ENCODE data around the gene IL10RB. TPM values are rescaled to one million over a fixed set of nuclear protein-coding genes. Genes with fewer than 3 reads are reported as not detected.

Gene IL10RB
- total RNA-seq, 4 donors from 2014 or later, result 11.4 to 17.1 (median 14.0) TPM

DNA sequence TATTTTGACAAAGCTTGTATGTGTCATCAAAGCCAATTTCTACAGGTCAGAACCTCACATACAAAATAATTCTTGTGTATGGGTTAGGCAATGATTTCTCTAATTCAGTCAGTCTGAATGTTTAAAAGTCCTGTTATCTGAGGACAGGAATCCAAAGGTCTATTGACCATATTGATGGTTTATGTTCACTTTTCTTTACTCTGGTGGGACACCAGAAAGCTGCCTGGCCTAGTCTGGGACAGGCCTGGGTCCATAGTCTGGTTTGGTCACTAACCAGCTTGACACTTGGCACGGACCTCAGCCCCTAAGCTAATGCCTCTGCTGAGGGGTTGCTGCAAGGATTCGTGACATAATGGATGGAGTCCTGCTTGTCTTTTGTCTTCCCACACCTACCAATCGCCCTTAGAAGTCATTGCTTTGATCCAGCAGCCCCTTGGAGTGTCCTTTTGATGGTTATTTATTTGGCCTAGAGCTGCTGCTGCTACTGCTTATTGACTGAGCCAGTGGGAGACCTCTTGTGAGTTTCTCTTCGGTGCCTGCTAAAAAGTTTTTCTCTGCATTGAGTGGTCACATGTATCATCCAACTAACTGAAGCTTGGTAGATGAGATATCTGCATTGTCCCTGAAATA is 20.8 kb upstream of the IL10RB start:
- in situ Hi-C loops (cut with MboI; ENCODE audit: low sequenced_read_pairs in 4 of 4), result no loop called here
- Histone ChIP-seq H3K9me3 (no peaks in the 10 kb centered on the region), H3K4me1 (peaks cover 34 to 42% of the 10 kb centered on the region in 2 donors), H3K36me3 (peaks cover 0 to 33% of the 10 kb centered on the region in 2 donors), H3K27me3 (no peaks in the 10 kb centered on the region), H3K27ac (peak overlapping the region; percentile 12 to 74 (median 70)), H3K4me3 (no peak overlapping the region)
- ATAC-seq, result no peak
- no peak for TF ChIP-seq POLR2A (IDR thresholded peaks at IDR 0.05)
- TF ChIP-seq, protein P1, sequence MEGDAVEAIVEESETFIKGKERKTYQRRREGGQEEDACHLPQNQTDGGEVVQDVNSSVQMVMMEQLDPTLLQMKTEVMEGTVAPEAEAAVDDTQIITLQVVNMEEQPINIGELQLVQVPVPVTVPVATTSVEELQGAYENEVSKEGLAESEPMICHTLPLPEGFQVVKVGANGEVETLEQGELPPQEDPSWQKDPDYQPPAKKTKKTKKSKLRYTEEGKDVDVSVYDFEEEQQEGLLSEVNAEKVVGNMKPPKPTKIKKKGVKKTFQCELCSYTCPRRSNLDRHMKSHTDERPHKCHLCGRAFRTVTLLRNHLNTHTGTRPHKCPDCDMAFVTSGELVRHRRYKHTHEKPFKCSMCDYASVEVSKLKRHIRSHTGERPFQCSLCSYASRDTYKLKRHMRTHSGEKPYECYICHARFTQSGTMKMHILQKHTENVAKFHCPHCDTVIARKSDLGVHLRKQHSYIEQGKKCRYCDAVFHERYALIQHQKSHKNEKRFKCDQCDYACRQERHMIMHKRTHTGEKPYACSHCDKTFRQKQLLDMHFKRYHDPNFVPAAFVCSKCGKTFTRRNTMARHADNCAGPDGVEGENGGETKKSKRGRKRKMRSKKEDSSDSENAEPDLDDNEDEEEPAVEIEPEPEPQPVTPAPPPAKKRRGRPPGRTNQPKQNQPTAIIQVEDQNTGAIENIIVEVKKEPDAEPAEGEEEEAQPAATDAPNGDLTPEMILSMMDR (IDR thresholded peaks at IDR 0.05 in 4 of 5, conservative IDR thresholded peaks at IDR 0.05 in 1 of 5), result no peak
- DNase-seq, result no peak
- intact Hi-C loops (cut with DNase I; ENCODE audit: low total_unique reads), result no loop called here

DNA sequence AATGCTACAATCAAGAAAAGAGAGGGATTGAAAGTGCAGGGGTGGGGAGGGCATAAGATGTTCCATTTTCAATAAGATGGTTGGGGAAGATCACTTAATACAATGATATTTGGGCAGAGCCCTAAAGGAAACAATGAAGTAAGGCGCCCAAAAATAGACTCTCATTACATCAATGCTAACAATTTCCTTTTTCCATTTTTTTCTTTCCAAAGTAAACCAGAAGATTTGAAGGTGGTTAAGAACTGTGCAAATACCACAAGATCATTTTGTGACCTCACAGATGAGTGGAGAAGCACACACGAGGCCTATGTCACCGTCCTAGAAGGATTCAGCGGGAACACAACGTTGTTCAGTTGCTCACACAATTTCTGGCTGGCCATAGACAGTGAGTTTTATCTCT is 19.7 kb upstream of the IL10RB start:
- no peak for DNase-seq
- Histone ChIP-seq H3K36me3 (peaks cover 0 to 38% of the 10 kb centered on the region in 2 donors), H3K27ac (peak overlapping the region; percentile 21 to 52 (median 42)), H3K4me3 (no peak overlapping the region), H3K4me1 (peaks cover 29 to 41% of the 10 kb centered on the region in 2 donors), H3K9me3 (no peaks in the 10 kb centered on the region), H3K27me3 (no peaks in the 10 kb centered on the region)
- ATAC-seq, result no peak
- TF ChIP-seq POLR2A (IDR thresholded peaks at IDR 0.05), result no peak
- TF ChIP-seq, protein P1 (IDR thresholded peaks at IDR 0.05 in 4 of 5, conservative IDR thresholded peaks at IDR 0.05 in 1 of 5), result no peak
- intact Hi-C loops (cut with DNase I; ENCODE audit: low total_unique reads), result no loop called here
- in situ Hi-C loops (cut with MboI; ENCODE audit: low sequenced_read_pairs in 4 of 4), result no loop called here

DNA sequence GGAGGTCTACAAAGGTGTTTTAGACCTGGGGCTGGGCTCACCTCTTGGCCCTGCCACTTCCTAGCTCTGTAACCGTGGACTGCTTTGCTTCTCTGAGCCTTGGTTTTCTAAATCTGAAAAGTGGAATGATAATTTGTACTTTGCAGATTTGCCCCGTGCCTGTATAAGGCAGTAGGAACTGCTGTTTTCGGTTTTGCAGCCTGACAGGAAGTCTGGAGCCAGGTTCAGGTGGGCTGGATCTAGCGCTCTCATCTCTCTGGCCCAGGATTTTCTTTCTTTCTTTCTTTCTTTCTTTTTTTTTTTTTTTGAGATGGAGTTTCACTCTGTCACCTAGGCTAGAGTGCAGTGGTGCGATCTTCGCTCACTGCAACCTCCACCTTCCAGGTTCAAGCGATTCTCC is 19.2 kb upstream of the IL10RB start:
- intact Hi-C loops (cut with DNase I; ENCODE audit: low total_unique reads), result no loop called here
- H3K4me1 ChIP-seq, result peaks cover 24 to 37% of the 10 kb centered on the region in 2 donors
- no peaks in the 10 kb centered on the region for H3K27me3 ChIP-seq
- DNase-seq (no peak), ATAC-seq (no peak)
- H3K27ac ChIP-seq, result peak overlapping the region; percentile 21 to 52 (median 42)
- peaks cover 0 to 38% of the 10 kb centered on the region in 2 donors for H3K36me3 ChIP-seq
- TF ChIP-seq, protein P1 (IDR thresholded peaks at IDR 0.05 in 4 of 5, conservative IDR thresholded peaks at IDR 0.05 in 1 of 5), result no peak
- TF ChIP-seq POLR2A (IDR thresholded peaks at IDR 0.05), result no peak
- H3K9me3 ChIP-seq, result no peaks in the 10 kb centered on the region
- no peak overlapping the region for H3K4me3 ChIP-seq
- in situ Hi-C loops (cut with MboI; ENCODE audit: low sequenced_read_pairs in 4 of 4), result no loop called here

DNA sequence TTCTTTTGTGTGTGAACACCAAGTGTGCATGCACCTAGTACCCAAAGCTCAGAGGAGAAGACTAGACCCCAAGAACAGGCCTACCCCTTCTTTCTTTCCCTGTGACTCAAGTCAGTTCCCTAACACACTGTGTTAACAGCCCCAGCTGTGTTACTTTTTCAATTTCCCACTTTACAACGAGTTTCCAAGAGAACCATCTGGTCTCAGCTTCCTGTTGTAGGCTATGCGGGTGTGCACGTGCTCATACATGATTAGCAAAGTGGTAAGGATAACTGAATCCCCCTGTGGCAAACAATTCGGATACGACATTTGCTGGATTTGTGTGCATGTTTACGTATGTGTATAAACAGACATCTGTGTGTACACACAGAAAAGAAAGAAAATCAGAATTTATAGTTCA is 18.6 kb upstream of the IL10RB start:
- TF ChIP-seq, protein P1 (IDR thresholded peaks at IDR 0.05 in 4 of 5, conservative IDR thresholded peaks at IDR 0.05 in 1 of 5), result no peak
- TF ChIP-seq POLR2A (IDR thresholded peaks at IDR 0.05), result no peak
- Histone ChIP-seq H3K36me3 (peaks cover 0 to 38% of the 10 kb centered on the region in 2 donors), H3K9me3 (no peaks in the 10 kb centered on the region), H3K27ac (peak overlapping the region in 2 of 4 donors; percentile 35 to 38), H3K27me3 (no peaks in the 10 kb centered on the region), H3K4me1 (peaks cover 29 to 43% of the 10 kb centered on the region in 2 donors), H3K4me3 (no peak overlapping the region)
- ATAC-seq (no peak), DNase-seq (no peak)
- in situ Hi-C loops (cut with MboI; ENCODE audit: low sequenced_read_pairs in 4 of 4), result no loop called here
- intact Hi-C loops (cut with DNase I; ENCODE audit: low total_unique reads), result no loop called here
